ENCODE data around the gene PCGF2.

Gene PCGF2

DNA sequence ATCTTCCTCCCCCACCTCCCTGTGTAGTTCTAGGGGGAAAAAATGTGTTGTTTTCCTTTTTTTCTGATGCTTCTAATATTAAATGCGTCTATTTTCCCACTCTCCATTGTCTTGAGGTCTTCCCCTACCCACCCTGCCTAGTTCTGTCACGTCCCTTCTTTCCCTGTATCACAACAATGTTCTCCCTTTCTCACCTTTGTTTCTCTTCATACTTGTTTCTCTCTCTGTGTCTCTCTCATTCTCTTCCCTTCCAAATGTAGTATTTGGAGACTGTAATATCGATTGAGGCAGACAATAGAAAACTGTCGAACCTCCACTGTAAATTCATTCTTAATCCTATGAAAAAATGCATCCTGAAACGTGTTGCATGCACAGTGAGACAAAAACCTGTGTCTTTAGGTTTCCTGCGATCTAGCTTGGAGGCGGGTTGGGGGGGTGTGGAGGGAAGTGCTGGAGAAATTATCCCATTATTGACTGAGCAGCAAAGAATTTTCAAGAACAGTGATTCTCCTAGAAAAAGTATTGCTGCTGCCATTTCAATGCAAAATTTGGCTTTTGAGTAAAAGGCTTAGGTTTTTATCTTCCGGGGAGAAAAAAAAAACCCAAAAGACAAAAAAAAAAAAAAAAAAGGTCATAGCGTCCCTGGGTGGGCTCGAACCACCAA, 3.1 kb upstream of the PCGF2 start:
- DNase-seq (ENCODE audit: low read depth): no peak

DNA sequence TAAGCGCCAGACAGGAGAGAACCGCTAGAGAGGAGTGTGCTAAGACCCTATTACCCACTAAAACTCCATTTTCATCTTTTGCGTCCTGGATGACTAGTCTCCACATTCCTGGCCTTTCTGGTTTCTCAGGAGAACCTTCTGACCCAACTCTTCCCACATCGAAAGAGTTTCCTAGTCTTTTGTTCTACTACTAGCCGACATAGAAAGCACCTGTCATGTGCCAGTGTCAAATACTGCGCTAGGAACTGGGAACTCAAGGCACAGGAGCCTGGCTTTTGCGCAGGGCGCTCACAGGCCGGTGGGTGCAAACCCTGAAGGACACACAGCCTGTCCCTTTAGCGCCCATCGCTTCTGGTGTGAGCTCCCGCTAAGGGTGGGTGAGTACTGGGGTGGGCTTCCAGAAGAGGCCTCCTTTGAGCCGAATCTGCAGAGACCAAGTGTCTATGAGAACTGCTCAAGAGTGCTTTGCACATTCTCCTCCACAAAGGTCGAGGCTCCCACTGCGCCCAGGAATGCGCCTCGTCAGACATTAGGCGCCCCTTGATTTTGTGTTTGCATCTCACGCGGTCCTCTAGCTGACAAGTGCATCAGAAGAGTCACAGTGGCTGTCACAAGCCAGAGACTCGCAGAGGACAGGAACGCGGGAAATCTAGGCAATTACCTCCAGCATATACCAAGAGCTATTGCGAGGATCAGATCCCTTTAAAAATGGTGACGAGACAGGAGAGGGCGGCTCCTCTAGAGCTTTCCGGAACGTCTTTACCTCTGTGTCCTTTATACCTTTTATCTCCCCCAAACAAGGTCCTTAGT, 2.4 kb upstream of the PCGF2 start:
- no peak for DNase-seq (ENCODE audit: low read depth)

DNA sequence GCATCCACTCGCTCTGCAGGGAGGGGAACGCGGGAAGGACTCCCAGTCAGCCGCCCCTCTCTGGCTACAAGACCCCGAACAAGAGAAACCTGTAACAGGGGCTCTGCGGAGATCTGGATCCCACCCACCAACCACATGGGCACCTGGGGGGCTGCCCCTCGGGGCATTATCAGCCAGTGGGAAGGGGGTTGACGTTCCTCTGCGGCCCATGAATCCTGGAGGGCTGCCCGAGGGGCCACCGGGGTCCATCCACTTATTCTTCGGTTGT, 1.8 kb upstream of the PCGF2 start:
- no peak for DNase-seq (ENCODE audit: low read depth)

- no peak for DNase-seq (ENCODE audit: low read depth)
These were observed 1.3 kb upstream of the PCGF2 start for GRCh38 chr17:38749223-38750043.

- DNase-seq (ENCODE audit: low read depth): no peak
These were observed 721 bp upstream of the PCGF2 start for GRCh38 chr17:38748892-38749222.

DNA sequence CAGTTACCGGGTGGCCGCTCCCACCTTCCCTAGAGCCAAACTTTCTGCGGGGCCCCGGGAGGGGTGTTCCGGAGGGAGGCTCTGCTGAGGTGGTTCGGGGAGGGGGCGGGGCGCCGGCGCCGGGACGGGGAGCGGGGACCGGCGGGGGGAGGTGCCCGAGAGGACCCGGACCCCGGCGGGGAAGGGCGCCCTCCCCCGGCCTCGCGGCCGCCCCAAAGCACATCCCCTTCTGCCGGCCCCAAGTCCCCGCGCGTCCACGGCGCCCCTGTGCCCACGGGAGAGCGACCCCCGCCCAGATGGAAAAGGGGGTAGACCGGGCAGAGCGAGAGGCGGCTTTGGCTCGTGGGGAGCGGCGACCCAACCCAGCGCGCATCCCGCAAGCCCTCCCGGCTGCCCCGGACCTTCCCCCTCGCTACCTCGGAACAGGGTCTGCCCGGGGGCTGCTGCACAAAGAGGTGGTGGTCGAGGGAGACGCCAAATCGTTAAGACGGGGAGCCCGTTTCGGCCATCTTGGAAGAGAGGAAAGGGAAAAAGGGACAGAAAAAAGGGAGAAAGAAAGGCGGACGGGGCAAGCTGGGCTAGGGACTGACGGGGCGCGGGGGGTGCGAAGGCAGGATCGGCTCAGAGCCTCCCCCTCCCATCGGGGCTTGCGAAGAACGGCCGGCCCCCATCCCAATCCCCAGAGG, 530 bp downstream of the PCGF2 start:
- DNase-seq (ENCODE audit: low read depth): no peak

DNA sequence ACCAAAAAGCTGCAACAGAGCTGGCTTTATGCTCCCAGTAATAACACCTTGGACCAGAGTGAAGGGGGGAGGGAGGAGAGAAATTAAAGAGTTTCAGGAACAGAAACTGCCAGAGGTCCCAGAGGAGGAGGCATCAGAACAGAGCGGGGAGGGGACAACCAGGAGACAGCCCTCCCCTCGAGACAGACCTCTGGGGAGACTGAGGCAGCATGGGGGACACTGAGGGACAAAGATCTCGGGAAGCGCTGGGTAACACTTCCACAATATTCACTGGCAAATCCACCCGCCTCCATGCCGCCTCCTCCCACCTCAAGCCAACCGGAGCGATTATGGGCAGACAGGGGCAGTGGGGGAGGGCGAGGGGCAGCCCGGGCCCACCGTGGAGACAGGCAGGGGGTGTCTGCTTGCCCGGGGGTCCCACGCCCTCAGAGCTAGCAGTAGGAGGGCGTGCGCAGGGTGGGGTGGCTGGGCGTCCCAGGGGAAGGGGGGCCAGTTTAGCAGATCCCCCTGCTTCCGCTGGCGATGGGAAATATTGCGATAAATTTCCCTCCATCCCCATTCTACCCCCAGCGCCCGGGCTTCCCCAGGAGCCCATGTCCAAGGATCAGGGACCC, 1.2 kb downstream of the PCGF2 start:
- DNase-seq (ENCODE audit: low read depth): no peak

DNA sequence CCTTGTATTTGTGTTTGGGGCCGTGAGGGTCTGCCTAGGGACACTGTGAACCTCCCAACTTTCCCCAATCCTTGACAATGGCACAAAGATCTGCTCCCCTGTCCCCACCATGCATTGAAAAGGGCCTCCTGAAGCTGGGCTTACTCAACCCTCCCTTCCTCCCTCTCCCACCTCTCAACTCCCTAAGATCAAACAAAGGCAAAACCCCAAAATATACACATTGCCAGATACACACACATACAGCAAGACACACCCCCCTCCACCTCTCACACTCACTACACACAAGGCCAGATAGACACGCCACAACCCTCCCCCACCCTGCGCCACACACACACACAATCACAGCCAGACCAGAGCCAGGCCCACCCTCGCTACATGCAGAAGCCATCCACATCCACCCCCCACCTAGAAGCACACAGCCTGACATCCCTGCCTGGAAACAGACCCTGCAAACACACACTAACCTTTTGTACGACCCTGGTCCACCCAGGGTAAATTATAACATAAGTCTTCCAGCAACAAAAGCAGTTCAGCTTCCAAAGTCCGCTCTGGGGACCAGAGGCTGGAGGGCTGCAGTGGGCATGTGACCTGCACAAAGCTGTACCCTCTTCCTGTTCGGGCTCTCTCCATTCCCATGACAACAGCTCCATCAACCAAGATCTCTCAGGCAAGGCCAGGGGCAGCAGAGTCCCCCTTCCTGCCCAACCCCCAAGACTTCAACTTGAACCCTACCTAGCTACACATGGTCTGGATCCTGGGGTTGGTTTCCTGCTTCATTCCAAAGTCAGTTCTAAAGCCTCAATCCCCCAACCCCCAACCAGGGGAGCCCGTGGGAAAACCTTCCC, 1.9 kb downstream of the PCGF2 start:
- DNase-seq (ENCODE audit: low read depth): no peak

GRCh38 chr17:38745545-38745944, 2.6 kb downstream of the PCGF2 start:
- DNase-seq (ENCODE audit: low read depth): no peak

DNA sequence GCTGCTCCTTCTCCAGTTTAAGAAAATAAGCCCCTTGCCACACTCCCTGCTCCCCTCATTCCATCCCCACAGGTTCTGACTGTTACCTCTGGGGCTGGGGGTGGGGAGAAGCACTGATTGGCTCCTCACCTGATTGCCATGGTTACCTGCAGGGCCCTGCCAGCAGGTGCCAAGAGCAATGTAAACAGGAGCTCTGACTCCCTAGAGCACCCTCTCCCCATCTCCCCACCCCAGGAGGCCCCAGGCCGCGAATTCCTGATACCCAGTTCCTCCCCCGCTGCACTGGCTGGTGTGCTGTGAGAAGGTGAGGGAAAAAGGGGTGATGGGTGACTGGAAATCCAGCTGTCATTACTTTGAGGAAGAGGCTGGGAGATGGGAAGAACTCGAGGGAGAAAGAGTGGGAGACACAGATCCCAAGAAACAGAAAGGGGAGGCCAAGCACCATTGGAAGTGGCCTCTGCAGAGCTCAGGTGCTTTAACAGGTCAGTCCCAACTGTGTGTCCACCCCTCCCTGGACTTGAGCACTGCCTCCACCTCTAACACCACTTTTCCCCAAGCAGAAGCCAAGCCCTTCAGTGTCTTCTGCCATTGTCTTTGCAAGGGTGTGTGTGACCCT, 4.5 kb downstream of the PCGF2 start:
- no peak for DNase-seq (ENCODE audit: low read depth)

DNA sequence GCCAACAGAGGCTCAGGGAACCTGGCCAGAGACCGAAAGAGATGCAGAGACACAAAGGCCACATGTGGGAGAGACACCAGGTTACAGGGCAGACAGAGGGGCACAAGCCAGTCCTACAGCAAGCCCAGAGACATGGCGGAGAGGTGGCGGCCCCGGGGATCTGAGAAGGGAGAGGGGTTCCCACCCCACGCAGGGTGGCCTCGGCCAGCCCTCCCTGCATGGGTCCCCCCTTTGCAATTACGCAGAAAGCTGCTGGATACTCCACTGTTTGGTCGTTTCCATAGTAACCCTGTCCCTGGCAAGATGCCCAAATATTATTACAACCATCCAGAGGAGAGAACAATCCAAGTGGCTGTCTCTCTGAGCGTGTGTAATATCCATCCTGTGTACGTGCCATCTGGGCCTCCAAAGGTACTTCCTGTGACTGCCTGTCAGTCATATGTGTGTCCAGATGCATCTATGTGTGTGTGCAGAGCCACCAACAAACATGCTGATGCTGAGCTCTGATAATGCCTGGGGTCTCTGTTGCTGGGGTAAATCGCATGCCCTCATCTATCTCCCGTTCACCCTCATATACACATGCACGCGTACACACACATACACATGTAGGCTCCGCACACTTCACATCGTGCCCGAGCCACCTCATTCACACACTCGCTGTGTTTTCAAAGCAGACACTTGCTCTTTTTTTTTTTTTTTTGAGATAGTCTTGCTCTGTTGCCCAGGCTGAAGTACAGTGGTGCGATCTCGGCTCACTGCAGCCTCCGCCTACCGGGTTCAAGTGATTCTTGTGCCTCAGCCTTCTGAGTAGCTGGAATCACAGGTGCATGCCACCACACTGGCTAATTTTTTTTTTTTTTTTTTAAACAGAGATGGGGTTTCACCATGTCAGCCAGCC, 5.5 kb downstream of the PCGF2 start:
- DNase-seq (ENCODE audit: low read depth): no peak

- DNase-seq (ENCODE audit: low read depth): no peak
These were observed 6.2 kb downstream of the PCGF2 start for GRCh38 chr17:38741921-38742410.

- no peak for DNase-seq (ENCODE audit: low read depth)
These were observed 6.7 kb downstream of the PCGF2 start for GRCh38 chr17:38741461-38741860.

- DNase-seq (ENCODE audit: low read depth): no peak
These were observed 7.3 kb downstream of the PCGF2 start for GRCh38 chr17:38740806-38741205.

- DNase-seq (ENCODE audit: low read depth): no peak
These were observed 8.1 kb downstream of the PCGF2 start for GRCh38 chr17:38740044-38740443.

GRCh38 chr17:38739305-38739704, 8.8 kb downstream of the PCGF2 start:
- no peak for DNase-seq (ENCODE audit: low read depth)

DNA sequence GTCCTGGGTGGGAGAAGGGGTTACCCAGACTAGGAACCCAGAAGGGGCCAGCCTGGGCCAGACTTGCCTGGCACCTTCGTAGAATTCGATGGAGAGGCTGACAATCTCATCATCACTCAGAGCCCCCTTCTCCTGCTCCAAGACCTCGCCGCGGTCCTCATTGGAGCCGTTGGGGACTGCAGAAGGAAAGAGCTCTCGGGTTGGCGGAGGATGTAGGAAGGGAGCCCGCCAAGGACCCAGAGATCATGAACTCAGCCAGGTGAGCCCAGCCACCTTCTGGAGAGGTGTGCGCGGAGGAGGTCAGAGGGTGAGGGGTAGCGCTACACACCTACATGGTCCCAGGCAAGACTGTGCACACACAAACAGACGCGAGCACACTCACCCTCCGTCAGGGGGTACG, 9.4 kb downstream of the PCGF2 start:
- DNase-seq (ENCODE audit: low read depth): no peak

DNA sequence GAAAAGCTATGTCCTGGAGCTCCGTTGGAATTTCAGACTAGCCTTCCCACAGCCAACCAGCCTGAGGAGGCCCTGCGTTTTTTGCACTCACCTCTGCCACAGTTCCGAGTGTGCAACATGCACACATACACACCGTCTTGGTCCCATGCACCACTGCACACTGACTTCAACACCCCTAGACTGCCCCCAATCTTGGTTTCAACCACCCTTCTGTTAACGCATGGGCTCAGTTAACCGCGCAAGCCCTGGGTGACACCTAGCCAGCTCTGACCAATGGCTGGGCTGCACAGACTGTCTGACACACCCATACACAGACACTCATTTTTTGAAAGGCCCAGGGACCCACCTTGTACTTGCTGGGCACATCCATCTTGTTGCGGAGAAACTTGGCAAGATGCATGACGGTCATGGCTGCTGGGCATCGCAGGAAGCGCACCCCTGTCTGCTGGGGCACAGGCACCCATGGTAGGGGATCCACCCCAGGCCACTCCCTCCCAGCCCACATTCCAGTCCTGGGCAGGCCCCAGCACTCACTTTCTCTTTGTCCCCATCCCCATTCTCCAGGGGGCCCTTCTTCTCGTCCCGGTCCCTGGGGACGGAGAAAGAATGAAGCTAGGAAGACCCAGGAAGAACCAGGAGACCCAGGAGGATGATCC, 10.0 kb downstream of the PCGF2 start:
- no peak for DNase-seq (ENCODE audit: low read depth)

Measured in stimulated activated CD8-positive, alpha-beta memory T cell treated with anti-CD3 and anti-CD28 coated beads, Interleukin-7, amount 100 ng/mL, for 24 hours (primary cell).